AG08396 (cell line): ENCODE data around the gene SPATA46.
"Not testable (repeated sequence)": the region's sequence is repeated elsewhere in the genome, so short reads cannot be mapped to it uniquely, and the experiment has no call there.

Experiments used
- DNase-seq: peaks from one replicate; pipeline ENCODE4 v3.0.0; 2012; ENCODE audit warnings: low spot score, mixed read lengths

The SPATA46 gene, protein sequence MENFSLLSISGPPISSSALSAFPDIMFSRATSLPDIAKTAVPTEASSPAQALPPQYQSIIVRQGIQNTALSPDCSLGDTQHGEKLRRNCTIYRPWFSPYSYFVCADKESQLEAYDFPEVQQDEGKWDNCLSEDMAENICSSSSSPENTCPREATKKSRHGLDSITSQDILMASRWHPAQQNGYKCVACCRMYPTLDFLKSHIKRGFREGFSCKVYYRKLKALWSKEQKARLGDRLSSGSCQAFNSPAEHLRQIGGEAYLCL

DNA sequence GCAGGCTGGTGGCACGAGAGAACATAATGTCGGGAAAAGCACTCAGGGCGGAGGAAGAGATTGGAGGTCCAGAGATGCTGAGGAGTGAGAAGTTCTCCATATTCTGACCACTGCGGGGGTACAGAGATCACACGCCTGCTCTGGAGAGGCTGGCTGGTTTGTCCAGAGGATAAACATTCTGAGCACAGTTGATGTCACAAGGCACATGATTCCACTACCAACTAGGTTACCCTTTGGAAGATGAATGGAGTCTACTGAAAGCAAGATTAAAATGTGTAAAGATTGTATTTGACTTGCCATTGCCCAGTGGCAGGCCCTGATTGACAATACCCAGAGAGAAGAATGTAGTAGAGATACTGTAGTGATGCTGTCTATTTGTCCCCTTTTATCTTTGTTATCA lies at the start of gene SPATA46:
SPATA46 (minus strand) TSS at position 164 of the 400 bp plus-strand sequence; CDS start at position 100, 64 bp downstream.
- DNase-seq = no peak

DNA sequence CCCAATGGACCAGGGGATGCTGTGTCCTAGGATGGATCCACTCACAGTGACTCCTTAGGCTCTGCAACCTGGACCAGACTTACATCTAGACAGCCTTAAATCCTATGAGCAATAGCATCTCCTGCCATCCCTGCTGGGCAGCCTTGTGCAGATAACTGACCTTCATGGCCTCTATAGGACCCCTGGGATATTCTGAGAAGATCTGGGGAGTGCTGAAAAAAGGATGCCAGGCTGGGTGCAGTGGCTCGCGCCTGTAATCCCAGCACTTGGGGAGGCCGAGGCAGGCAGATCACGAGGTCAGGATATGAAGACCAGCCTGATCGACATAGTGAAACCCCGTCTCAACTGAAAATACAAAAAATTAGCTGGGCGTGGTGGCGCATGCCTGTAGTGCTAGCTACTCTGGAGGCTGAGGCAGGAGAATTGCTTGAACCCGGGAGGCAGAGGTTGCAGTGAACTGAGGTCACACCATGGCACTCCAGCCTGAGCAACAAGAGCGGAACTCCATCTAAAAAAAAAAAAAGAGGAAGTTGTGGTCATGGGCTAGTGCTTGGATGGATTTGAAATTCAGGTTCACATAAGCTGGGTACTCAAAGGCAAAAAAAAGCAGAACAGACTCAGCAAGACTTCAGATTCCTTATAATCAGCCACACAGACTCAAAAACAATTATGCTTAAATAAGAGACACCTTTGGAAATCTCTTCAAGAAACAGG lies 46.2 kb upstream of the SPATA46 start:
- DNase-seq = no peak

DNA sequence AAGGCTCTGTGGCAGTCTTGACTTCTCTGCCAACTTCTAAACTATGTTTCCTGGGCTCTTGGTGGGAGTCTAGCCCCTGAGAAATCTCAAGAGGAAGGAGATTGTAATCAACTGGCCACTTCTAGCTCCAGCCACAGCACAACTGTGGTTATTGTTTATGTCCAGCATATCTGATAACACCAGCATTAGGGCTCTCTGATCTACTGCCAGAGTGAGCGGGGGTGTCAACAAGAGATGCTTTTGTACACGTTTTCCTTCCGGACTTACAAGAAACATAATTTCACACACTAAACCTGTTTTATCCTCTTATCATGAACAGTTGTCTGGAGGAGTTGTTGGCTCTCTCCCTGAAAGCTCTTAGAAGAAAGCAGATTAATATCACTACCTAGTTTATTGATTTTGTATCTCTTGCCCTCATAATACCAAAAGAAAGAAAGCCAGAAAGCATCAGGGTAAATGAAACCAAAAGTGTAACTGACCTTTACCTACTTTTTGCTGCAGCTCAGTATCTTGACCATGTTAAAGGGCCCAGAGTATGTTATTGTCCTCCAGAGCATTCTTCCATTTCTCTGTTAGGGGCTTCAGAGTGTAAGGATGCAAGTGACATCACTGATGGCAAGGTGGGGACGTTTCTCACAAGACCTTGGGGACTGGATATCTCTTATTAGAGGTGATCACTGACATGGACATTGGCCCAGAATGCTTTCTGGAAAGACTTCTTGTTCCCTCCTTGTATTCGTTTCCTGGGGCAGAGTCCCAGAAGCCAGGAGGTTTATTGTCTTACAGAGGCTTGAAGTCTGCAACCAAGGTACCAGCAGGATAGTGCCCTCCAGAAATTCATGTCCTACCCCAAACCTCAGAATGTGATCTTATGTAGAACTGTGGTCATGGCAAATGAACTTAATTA lies 44.9 kb upstream of the SPATA46 start:
- DNase-seq = no peak

DNA sequence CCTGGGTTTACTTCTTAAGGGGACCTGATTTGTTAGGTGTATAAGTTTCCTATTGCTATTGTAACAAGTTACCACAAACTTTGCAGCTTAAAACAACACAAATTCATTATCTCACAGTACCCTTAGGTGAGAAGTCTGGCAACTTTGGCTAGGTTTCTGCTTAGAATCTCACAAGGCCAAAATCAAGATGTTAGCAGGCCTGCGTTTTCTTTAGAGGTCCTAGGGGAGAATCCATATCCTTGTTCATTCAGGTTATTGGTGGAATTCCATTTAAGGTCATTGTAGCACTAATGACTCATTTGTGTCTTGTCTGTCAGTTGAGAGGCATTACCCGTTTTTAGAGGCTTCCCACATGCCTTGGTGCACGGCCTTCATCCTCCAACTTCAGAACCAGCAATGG lies 43.5 kb upstream of the SPATA46 start:
- no peak for DNase-seq

DNA sequence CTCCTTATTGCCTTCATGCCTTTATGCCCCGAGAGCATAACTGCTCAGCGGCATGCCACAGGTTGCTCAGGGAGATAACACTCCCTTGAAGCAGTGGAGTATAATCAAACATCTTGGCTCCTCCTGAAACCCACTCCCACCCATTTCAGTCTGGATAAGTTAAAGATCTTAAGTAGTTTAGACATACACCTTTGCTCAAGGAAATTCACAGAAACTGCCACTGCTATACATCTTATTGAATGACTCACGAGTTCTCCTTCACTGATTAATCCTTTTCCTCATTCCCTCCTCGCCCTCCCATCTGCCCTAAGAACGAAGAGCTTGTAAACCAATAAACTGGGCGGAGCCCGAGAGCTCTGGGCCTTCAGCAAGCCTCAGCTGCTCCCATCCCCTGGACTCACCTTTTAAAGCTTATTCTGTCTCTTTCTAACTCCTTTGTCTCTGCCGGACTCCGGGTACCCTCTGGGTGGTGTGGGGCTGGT lies 42.8 kb upstream of the SPATA46 start:
- DNase-seq = not testable (repeated sequence)

DNA sequence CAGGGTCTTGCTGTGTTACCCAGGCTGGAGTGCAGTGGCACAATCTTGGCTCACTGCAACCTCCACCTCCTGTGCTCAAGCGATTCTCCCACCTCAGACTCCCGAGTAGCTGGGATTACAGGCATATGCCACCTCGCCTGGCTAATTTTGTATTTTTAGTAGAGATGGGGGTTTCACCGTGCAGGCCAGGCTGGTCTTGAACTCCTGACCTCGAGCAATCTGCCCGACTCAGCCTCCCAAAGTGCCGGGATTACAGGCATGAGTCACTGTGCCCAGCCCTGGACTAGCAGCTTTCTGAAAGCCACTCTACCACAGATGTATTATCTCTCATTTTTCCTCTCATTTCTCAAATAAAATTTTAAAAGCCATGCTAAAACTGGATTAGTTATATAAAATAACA lies 41.9 kb upstream of the SPATA46 start:
- not testable (repeated sequence) for DNase-seq

DNA sequence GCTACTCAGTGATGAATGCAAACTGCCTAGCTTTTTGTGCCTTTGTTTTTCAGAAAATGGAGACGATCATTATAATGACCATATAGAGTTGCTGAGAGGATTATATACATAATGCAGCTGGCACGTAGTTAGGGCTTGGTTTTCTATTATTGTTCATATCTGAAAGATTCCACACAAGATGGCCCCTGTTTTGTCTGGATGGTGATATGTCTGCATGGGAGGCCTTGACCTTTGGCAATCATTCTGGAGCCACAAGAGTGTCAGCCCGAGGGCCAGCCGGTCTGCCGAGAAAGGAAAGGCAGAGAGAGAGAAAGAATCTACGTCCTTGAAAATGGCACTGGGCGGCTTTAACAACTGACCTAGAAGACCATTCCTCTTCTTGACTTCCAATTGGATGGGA lies 41.0 kb upstream of the SPATA46 start:
- DNase-seq = no peak

DNA sequence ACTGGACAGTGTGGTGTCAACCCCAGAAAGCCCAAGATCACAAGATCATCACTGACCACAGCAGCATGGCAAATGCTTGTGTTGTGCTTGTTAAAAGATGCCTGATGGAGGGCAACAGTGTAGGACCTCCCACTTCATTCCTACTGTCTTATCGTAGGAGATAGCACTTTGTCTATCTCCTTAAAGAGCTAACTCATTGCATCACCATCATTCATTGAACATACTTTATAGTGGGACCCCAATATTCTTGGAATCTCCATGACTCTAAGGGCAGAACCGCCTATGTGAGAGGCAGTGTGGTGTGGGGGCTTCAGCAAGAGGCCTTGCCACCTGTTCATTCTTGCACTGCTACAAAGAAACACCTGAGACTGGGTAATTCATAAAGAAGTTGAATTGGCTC lies 40.3 kb upstream of the SPATA46 start:
- DNase-seq = no peak

DNA sequence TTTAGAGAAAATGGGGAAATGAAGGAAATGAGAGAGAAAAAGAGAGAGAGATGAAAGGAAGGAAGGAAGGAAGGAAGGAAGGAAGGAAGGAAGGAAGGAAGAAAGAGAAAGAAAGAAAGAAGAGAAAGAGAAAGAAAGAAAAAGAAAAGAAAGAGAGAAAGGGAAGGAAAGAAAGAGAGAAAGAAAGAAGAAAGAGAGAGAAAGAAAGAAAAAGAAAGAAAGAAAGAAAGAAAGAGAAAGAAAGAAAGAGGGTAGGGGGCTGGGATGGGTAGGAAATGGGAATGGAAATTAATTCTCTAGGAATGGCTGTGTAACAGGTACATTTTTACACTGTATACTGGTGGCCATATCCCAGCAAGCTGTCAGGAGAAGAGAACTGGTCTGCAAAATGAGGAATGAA lies 39.6 kb upstream of the SPATA46 start:
- no peak for DNase-seq

DNA sequence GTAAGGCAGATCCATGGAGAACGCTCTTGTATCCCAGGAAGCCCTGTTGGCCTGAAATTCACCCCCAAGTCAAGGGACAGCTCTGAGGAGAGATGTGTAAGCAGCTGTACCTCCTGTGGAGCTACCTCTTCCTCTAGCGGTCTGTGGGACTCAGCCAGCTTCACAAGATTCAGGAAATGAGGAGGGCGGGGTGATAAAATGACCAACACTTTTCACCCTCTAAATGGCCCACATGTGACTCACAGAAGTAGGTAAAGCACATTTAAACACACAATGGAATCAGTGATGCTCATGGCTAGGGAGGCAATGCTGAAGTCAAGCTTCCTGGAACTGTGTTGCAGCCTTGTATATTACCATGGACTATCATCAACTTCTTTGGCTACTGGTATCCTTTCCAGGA lies 35.3 kb upstream of the SPATA46 start, which contains the start of gene SH2D1B:
SH2D1B (minus strand) TSS at position 135 of the 400 bp plus-strand sequence; CDS start at position 15, 120 bp downstream.
- DNase-seq = no peak

DNA sequence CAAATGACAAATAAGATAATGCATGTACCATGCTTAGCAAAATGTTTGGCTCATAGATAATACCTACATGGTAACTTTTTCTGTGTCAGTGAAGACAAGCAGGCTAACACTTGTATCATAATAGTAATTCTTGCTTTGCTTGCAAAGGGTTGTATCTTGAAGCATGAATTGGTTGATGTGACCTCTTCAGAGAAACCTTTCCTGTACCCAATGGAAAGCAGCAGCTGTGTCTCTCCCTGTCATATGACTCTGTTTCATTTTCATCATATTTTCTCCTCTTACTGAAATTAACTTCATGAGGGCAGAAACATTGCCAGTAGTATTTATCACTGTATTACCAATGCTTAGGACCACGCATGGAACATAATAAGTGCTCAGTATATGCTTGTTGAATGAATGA lies 30.9 kb upstream of the SPATA46 start:
- no peak for DNase-seq

DNA sequence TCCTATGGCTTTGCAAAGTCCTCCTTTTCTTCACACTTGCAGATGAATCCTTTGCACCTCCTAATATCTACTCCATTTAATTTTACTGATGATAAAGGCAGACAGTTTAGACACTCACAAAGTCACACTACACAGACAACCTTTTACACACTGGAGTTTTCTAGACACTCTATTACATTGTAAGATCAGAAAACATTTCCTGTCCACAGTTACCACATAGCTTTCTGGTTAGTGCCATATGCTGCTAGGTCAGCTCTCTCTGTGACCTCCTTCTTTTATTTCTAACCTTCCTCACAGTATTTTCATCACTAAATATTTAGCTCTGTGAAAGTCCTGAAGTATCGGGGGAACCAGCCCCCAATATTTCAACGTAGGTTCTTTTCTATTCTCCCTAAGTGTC lies 30.2 kb upstream of the SPATA46 start:
- DNase-seq = no peak

DNA sequence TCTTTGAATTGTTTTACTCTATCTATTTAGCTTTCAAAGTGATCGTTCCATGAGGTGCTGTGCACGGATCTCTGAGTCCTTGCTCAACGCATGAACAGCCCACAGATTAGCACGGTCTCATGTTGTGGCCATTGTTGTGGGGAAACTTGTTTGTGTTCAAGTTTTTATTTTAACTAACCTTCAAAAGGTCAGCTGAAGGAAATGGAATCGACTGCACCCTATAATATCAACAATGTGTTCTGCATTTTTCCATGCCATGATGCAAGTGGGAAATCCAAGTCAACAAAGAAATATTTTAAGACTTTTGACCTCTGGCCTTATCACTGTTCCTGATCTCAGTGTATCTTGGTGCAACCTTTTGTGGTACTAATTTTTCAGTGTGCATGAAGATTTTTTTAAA lies 29.1 kb upstream of the SPATA46 start:
- DNase-seq = no peak

DNA sequence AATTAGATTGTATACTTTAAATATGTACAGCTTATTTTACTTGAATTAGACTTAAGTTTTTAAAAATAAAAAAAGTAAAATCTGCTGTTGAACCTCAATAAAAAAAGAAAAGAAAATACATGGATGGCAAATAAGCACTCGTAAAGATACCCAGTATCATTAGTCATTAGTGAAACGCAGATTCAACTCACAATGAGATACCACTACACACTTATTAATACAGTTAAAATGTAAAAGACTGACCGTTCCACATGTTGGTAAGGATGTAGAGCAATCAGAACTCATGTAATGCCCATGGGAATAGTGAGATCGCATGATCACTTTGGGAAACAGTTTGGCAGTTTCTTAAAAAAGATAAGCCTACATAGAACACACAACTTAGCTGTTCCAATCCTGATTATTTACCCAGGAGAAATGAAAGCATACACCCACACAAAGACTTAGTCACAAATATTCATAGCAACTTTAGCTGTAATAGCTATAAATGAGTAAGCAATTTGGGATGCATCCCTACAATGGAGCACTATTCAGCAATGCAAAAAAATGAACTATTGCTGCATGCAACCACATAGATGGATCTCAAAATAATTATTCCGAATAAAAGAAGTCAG lies 28.0 kb upstream of the SPATA46 start:
- no peak for DNase-seq

DNA sequence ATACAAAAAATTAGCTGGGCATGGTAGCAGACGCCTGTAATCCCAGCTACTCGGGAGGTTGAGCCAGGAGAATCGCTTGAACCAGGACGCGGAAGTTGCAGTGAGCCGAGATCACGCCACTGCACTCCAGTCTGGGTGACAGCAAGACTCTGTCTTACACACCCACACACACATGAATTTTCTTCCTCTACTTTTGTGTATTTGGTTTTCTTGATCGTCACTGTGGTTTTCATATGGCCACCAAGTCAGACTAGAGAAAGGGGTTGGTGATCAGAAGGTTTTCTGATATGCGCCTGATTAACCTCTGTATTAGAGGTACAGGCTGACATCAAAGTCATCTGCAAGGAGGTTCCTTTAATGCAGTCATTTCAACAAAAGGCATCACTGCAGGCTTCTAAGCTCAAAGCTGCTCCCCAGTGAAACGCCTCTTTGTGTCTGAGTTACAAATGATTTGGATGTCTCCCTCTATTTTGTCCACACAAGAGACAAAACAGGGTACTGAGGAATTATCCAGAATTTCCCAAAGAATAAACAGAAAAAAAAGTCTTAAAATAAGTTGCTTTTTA lies 24.2 kb upstream of the SPATA46 start:
- no peak for DNase-seq

DNA sequence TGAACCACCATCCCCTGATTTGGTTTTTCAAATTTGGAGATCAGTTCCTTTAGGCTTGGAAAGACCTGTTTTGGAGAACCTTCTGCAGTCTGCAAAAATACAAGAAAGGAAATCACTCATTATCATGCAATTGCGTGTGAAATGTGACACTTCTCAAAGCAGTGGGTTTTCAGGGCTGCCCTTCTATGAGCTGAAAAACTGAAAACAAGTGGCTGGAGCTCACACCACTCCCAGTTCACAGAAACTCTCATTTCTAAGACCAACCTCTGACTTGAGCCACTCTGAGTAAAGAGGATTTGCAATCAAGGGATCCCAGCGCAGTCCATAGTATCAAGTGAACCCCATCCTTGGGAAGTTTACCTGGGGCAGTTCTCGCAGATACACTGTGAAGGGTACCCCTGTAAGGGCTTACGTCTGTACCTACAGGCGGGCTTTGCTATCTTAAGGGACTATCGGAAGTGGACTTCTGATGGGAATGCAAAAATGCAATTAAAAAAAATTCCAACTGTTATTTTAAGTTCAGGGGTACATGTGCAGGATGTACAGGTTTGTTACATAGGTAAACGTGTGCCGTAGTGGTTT lies 22.4 kb upstream of the SPATA46 start:
- DNase-seq = no peak

DNA sequence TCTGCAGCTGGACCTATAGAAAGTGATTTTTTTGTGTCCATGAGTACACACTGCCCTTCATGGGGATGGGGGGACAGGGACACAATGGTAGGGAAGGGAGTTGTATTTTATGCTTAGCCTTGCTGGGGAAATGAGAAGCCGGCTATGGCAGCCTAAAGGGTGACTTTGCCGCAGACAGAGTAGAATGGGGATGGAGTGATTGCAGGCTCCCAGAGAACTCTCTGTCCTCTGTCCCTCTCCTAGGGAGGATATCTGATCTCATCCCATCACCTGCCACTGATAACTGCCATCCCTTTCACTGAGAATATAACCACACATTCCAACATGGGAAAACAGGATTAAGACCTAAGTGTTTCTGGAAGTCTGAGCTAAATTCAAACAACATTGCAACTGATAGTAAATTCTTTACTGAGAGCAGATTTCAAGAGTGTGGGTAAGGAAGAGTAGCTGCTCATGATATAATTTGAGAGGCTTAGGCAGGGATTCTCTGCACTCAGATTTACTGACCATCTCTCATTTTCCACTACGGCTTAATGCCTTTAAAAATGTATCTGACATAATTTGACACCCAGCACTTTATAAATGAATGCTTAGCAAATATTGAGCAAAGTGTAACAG lies 21.4 kb upstream of the SPATA46 start:
- no peak for DNase-seq

DNA sequence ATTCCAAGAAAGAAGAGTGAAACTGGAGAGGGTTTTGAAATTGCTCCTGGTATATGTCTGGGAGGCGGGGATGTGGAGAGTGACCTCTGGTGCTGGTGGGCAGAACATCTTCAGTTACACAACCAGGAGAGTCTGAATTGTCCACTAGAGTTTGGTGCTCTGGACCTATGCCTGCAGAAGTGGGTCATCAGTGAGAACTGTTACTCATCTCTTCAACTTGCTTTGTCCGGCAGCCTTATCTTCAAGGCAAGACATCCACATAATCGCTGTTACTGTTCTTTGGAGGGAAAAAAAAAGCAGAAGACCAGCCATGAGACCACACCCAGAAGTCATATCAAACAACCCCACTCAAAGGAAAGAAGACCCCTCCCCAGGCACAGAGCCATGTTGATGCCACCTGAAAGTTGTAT lies 20.4 kb upstream of the SPATA46 start:
- no peak for DNase-seq

DNA sequence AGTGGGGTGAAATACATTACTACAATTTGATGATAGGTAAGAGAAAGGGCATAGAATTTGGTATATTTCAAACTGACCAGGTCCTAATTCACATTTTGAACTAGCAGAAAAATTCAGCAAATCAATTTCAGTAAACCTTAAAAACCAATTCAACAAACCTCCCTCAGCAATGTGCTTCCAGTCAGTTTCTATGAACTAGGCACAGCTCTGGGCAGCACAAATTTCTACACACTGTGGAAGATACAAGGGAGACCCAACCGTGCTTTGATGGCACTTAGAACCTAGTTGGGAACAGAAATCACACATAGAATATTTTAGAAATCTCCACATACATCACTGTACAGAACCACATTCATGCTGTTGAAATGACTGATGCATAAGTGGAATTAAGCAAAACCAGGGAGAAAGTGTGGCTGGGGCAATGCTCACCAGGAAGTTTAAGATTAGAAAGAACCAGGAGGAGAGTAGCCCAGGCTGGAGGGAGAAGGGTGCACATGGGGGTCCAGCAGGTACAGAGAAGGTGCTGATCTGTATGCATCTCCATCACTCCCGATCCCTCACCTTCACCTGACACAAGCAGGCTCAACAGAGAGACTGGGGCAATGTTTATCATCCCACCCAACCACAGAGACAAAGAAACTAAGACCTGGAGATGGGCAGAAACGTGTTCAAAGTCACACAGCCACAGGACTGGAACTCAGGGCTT lies 19.7 kb upstream of the SPATA46 start:
- no peak for DNase-seq
